Measurements from ENCODE around the gene AP4B1.

The AP4B1 gene

DNA sequence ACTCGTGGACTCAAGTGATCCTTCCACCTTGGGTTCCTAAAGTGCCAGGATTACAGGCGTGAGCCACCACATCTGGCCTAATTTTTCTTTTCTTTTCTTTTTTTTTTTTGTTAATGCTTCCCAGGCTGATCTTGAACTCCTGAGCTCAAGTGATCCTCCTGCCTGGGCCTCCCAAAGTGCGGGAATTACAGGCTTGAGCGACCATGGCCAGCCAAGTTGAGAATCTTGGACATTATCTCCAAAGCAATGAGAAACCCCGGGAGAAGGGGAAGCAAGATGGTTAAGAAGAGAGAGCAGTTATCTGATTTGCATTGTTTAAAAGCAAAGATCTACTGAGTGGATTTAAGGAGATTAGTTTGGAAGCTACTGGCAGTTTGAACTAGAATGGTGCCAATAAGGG, 33.6 kb upstream of the AP4B1 start:
- Histone ChIP-seq H3K9me3 (ENCODE audit: control insufficient read depth, insufficient read depth, low read length) (no peaks in the 10 kb centered on the region), H3K4me1 (ENCODE audit: insufficient read depth, low read length) (peaks cover 9% of the 10 kb centered on the region; the same call in 1 of the 2 replicates), H3K9ac (ENCODE audit: low read depth, low read length) (no peak overlapping the region), H3K36me3 (ENCODE audit: insufficient read depth, low read length) (0 out of 2 replicates have a peak, but pooled peaks cover 6% of the 10 kb centered on the region)

DNA sequence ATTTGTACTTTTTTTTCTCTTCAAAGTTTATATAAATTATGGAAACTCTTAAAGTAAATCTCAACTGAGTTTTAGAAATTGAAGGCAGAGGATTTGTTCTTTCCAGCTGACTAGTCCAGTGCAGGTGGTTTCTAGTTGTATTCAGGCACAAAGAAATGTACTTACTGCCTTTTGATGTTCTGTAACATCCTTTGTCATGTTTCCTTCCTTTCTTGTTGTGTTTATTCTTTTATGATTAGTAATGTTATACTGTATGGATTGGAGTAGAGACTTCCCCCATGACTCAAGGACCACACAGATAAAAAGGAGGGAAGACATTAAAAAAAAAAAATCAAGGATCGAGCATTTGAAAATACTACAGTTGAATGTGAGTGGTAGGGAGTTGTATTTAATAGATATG, 32.5 kb upstream of the AP4B1 start:
- H3K9ac ChIP-seq (ENCODE audit: low read depth, low read length) = no peak overlapping the region
- H3K36me3 ChIP-seq (ENCODE audit: insufficient read depth, low read length) = 0 out of 2 replicates have a peak, but pooled peaks cover 6% of the 10 kb centered on the region
- peaks cover 9% of the 10 kb centered on the region; the same call in 1 of the 2 replicates for H3K4me1 ChIP-seq (ENCODE audit: insufficient read depth, low read length)
- H3K9me3 ChIP-seq (ENCODE audit: control insufficient read depth, insufficient read depth, low read length) = no peaks in the 10 kb centered on the region

DNA sequence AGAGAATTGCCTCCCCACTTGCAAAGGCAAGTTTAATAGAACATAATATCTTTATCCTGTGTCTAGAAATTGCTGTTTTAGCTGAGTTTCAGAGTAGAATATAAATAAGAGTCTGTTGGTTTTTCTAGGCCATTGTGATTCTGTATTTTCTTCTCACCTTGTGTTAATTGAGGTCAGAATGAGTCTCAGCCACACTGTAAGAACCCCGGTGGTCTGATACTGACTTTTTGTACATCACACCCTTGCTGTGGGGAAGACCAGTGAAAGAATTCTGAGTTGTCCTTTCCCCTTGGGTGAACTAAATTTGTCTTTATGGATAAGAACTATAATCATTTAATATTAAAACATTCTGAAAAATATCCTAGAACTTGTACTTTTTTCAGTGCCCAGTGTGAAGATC, 31.4 kb upstream of the AP4B1 start:
- Histone ChIP-seq H3K36me3 (ENCODE audit: insufficient read depth, low read length) (0 out of 2 replicates have a peak, but pooled peaks cover 2% of the 10 kb centered on the region), H3K9me3 (ENCODE audit: control insufficient read depth, insufficient read depth, low read length) (no peaks in the 10 kb centered on the region), H3K4me1 (ENCODE audit: insufficient read depth, low read length) (peaks cover 9% of the 10 kb centered on the region; the same call in 1 of the 2 replicates)

DNA sequence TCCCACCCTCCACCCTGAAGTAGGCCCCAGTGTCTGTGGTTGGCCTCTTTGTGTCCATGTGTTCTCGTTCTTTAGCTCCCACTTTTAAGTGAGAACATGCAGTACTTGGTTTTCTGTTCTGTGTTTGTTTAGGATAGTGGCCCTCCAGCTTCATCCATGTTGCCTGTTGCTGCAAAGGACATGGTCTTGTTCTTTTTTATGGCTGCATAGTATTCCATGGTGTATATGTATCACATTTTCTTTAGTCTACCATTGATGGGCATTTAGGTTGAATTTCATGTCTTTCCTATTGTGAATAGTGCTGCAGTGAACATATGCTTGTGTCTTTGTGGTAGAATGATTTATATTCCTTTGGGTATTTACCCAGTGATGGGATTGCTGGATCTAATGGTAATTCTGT, 30.6 kb upstream of the AP4B1 start:
- Histone ChIP-seq H3K9me3 (ENCODE audit: control insufficient read depth, insufficient read depth, low read length) (no peaks in the 10 kb centered on the region), H3K4me1 (ENCODE audit: insufficient read depth, low read length) (peaks cover 9% of the 10 kb centered on the region; the same call in 1 of the 2 replicates), H3K9ac (ENCODE audit: low read depth, low read length) (no peak overlapping the region), H3K36me3 (ENCODE audit: insufficient read depth, low read length) (no peaks in the 10 kb centered on the region)

More for the DNA sequence above, 31.4 kb upstream of the AP4B1 start:
- no peak overlapping the region for H3K9ac ChIP-seq (ENCODE audit: low read depth, low read length)

DNA sequence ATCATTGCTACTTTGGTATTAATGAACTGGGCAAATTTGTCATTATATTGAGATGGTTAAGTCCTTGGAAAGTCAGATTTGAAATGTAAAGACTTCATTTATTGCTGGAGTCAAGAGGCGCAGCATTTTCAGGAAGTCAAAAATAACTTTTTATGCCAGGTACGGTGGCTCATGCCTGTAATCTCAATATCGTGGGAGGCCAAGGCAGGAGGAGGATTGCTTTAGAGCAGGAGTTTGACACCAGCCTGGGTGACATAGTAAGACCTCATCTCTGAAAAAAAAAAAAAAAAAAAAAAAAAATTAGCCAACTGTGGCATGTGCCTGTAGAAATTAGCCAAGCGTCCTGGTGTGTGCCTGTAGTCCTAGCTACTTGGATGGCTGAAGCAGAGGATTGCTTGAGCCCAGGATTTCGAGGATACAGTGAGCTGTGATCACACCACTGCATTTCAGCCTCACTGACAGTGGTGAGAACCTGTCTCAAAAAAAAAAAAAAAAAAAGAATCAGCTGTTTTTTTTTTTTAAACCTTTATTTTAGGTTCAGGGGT, 30.0 kb upstream of the AP4B1 start:
- Histone ChIP-seq H3K4me1 (ENCODE audit: insufficient read depth, low read length) (peaks cover 9% of the 10 kb centered on the region; the same call in 1 of the 2 replicates), H3K36me3 (ENCODE audit: insufficient read depth, low read length) (no peaks in the 10 kb centered on the region), H3K9ac (ENCODE audit: low read depth, low read length) (no peak overlapping the region), H3K9me3 (ENCODE audit: control insufficient read depth, insufficient read depth, low read length) (no peaks in the 10 kb centered on the region)

DNA sequence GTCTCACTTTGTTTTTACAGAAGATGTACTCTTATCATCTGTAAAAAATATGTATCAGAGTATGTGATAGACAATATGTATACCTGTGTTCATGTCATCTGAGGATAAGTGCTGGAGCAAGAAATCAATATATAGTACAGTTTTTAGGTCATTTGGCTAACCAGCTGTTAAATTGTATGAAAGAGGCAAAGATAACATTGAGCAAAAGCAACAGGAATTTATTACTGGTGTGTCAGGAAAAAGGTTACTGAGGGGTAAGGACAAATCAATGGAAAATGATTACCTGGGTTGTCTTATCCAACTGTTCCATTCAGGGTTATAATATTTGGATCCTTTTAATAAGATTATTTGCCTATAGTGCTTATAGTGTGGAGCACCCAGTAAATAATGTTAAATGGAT, 29.4 kb upstream of the AP4B1 start:
- no peaks in the 10 kb centered on the region for H3K9me3 ChIP-seq (ENCODE audit: control insufficient read depth, insufficient read depth, low read length)
- H3K36me3 ChIP-seq (ENCODE audit: insufficient read depth, low read length) = no peaks in the 10 kb centered on the region
- H3K4me1 ChIP-seq (ENCODE audit: insufficient read depth, low read length) = peaks cover 9% of the 10 kb centered on the region; the same call in 1 of the 2 replicates
- H3K9ac ChIP-seq (ENCODE audit: low read depth, low read length) = no peak overlapping the region

DNA sequence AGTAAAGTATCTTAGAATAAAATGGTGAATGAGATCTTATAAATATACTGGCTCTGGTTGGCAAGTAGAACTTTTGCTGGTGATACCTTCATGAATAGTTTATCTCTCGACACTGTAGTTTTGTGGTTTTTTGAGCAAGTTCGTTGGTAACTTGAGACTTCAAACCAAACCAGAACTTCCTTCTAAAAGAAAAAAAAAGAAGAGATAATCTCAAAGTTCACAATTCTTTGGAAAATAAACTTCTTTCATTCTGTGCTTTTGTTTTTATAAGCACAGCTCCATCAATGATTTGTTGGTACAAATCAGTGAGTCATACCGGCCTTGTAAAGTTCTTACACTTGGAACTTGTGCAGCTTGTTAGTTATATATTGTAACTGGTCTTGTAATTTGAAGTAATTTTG, 26.9 kb upstream of the AP4B1 start:
- no peaks in the 10 kb centered on the region for H3K9me3 ChIP-seq (ENCODE audit: control insufficient read depth, insufficient read depth, low read length)
- no peak overlapping the region for H3K9ac ChIP-seq (ENCODE audit: low read depth, low read length)
- no peaks in the 10 kb centered on the region for H3K36me3 ChIP-seq (ENCODE audit: insufficient read depth, low read length)
- H3K4me1 ChIP-seq (ENCODE audit: insufficient read depth, low read length) = peaks cover 7% of the 10 kb centered on the region; the same call in 1 of the 2 replicates

DNA sequence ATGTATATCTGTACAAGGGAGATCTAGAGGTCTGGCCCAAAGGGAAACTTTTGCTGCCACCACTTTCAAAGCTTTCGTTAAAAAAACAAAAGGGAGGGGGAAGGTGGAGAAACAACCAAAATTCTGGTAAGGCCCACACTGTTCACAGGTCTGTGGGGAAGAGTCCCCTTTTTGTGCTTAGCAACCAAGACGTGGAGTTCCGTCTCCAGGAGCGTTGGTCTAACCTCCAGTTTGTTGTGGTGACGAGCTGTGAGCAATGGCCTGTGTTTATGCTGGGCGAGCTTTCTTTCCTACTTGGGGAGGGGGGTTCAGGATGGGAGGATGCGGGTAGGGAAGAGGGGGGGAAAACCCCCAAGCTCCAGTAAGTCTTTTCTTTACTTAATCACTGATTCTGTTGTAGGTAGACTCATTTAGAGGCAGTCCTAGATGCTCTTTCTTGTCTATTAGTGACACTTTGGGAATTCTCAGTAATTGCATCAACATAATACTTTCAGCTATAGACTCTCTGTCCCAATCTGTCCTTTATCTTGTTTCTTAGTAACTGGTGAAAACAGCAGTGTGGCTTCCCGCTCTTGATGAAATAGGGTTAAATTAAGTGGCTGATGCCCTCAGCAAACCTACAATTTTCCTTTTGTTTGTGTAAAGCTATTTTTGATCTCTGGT, 26.0 kb upstream of the AP4B1 start:
- H3K4me1 ChIP-seq (ENCODE audit: insufficient read depth, low read length) = 0 out of 2 replicates have a peak, but pooled peaks cover 2% of the 10 kb centered on the region
- peak overlapping the region; percentile 68 for H3K9ac ChIP-seq (ENCODE audit: low read depth, low read length)
- no peaks in the 10 kb centered on the region for H3K36me3 ChIP-seq (ENCODE audit: insufficient read depth, low read length)
- H3K9me3 ChIP-seq (ENCODE audit: control insufficient read depth, insufficient read depth, low read length) = no peaks in the 10 kb centered on the region

DNA sequence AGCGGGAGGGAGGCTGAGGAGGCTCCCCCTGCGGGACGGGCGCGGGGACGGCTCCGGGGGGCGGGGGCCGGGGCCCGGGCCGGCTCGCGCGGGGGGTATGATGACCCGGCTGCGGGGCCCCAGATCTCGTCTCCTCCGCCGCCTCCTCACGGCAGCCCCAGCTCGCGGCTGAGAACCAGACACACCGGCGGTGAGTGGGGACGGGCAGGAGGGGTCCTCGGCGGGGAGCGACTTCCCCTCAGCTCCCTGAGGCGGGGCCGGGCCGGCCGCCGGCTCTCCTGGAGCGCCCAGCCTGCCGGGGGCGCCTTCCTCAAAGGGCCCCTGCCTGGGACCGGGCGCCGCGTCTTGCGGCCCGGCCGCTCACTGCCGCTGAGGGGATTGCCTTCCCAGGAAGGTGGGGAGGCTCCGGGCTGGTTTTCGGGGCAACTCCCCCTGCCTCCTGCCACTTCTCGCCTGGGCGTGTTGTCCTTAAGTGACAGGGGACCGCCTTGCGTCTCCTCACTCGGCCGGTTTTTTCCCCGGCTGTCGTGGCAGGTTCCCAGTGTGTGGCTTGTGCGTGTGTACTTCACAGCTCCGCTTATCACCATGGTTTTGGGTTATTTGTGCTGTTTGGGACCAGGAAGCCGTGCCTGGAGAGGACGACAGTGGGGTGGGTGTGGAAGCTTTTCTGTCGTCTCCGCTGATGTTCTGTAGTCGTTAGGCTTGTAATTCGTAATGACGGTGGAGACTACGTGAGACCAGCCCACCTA, 25.3 kb upstream of the AP4B1 start:
- H3K4me1 ChIP-seq (ENCODE audit: insufficient read depth, low read length) = 0 out of 2 replicates have a peak, but pooled peaks cover 2% of the 10 kb centered on the region
- peak overlapping the region; percentile 68 for H3K9ac ChIP-seq (ENCODE audit: low read depth, low read length)
- no peaks in the 10 kb centered on the region for H3K36me3 ChIP-seq (ENCODE audit: insufficient read depth, low read length)
- no peaks in the 10 kb centered on the region for H3K9me3 ChIP-seq (ENCODE audit: control insufficient read depth, insufficient read depth, low read length)

DNA sequence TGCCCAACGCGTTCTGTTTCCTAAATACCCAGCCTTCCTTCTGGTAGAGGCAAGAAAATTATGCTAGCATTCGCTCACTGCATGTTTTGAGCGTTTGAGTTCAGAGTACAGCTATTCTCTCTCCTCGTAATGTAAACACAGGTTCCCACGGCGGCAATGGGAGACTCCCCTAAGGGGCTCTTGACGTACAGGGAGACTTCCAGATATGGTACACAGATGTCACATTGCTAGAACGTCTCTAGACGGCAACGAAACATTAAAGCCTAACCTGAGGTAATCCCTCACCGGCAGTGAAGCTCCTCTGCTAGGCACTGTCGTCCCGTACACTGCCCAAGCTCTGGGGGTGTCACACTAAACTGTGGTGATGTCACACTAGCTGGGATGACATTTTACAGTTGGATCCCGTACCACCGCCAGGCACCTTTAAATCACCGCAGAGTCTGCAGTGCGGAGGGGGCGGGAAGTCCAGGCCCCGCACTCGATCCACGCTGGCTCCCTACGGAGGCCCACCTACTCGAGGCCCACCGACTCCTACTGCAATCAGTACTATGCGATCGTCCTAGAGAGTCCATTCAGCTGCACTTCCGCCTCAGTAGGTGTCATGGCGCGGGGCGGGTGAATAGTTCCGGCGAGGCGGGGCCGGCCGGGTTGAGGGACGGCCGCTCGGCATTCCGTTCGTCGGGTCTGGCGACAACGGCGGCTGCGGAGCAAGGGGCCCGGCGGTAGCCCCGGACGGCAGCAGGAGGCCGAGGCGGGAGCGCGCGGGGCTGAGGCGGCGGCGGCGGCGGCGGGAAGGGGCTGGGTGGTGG, 24.5 kb upstream of the AP4B1 start, which contains the start of gene HIPK1:
TSS of gene HIPK1 (plus strand) at position 384 of the 809 bp plus-strand sequence.
- H3K9me3 ChIP-seq (ENCODE audit: control insufficient read depth, insufficient read depth, low read length) = no peaks in the 10 kb centered on the region
- peak within 1 kb of the TSS; percentile 68 for H3K9ac ChIP-seq (ENCODE audit: low read depth, low read length)
- H3K4me1 ChIP-seq (ENCODE audit: insufficient read depth, low read length) = 0 out of 2 replicates have a peak, but pooled peaks cover 2% of the 10 kb centered on the region
- no peaks in the 10 kb centered on the region for H3K36me3 ChIP-seq (ENCODE audit: insufficient read depth, low read length)

DNA sequence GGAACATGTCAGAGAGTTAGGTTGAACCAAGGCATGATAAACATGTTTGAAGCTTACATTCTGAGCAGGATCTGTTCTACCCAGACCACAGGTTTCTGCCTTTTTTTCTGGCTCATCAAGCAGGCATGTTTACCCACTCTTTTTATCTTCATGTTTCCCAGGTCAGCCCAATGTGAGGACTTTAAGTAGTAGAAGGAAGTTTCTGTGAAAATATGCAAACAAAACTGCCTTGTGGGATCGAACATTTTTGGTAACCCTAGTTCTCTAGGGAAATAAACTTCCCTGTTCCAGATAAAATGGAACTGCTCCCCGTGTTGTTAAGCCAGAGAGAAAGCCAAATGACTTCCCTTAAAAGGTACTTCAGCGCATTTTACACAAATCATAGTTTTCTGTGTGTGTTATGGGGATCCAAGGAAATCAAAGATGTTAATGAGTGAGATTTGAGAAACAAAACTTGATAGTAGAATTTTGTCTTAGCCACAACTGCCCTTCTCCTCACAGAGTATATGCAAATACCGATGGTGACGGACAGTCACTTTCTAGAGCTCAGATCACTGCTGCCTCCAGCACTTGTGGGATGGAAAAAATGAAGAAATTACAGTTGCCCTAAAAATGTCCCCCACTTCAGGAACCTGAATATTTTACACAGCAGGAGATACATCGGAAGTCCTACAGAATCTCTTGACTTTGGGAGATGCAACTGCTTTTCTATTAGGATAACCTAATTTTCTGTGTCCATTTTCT, 23.8 kb upstream of the AP4B1 start:
- Histone ChIP-seq H3K36me3 (ENCODE audit: insufficient read depth, low read length) (no peaks in the 10 kb centered on the region), H3K9me3 (ENCODE audit: control insufficient read depth, insufficient read depth, low read length) (no peaks in the 10 kb centered on the region), H3K9ac (ENCODE audit: low read depth, low read length) (peak overlapping the region; percentile 68; the same call in 1 of the 2 replicates), H3K4me1 (ENCODE audit: insufficient read depth, low read length) (0 out of 2 replicates have a peak, but pooled peaks cover 2% of the 10 kb centered on the region)

DNA sequence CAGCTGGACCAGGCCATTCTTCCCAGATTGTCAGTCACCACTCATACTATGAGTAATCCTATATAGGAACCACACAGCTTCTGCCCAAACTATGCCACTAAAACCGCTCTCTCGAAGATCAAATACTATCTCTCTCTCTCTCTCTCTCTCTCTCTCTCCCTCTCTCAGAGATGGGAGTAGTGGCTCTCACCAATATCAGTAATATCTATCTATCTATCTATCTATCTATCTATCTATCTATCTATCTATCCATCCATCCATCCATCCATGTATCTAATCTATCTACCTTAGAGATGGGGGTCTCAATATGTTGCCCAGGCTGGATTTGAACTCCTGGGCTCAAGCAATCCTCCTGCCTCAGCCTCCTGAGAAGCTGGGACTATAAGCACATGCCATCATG, 19.9 kb upstream of the AP4B1 start:
- 0 out of 2 replicates have a peak, but pooled peaks cover 2% of the 10 kb centered on the region for H3K4me1 ChIP-seq (ENCODE audit: insufficient read depth, low read length)
- no peak overlapping the region for H3K9ac ChIP-seq (ENCODE audit: low read depth, low read length)
- H3K9me3 ChIP-seq (ENCODE audit: control insufficient read depth, insufficient read depth, low read length) = no peaks in the 10 kb centered on the region
- H3K36me3 ChIP-seq (ENCODE audit: insufficient read depth, low read length) = no peaks in the 10 kb centered on the region

DNA sequence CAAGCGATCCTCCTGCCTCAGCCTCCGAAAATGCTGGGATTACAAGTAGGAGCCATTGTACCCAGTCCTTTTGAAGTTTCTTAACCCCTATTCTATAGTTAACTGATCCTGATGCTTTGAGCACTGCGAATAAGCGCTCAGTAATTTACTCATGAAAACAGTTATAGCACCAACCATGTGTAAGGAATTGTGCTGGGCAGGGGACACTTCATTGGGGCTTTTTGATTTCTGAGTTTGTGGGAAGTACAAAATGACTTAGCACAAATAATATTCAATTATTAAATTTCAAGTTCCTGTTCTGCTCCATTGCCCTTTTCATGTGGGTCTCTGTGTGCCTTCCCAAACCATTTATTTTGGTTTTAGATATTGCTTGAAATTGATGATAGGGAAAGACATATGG, 18.4 kb upstream of the AP4B1 start:
- Histone ChIP-seq H3K9me3 (ENCODE audit: control insufficient read depth, insufficient read depth, low read length) (no peaks in the 10 kb centered on the region), H3K36me3 (ENCODE audit: insufficient read depth, low read length) (no peaks in the 10 kb centered on the region), H3K9ac (ENCODE audit: low read depth, low read length) (no peak overlapping the region), H3K4me1 (ENCODE audit: insufficient read depth, low read length) (no peaks in the 10 kb centered on the region)

Data from ES-I3 (cell line).